WTC11 (cell line): ENCODE results near the gene GNAL.

Experiments
- CREB1 ChIP-seq: sonication (generic); formaldehyde crosslinking; IDR thresholded peaks from 2 replicates; pipeline ENCODE4 v1.8.0; 2023; ENCODE audit warnings: mild to moderate bottlenecking, missing genetic modification reagents
- ELF4 ChIP-seq: sonication (generic); formaldehyde crosslinking; IDR thresholded peaks from 2 replicates; pipeline ENCODE4 v1.8.1; 2022; ENCODE audit warnings: low read depth, mild to moderate bottlenecking, moderate library complexity, missing genetic modification reagents
- ESRRA ChIP-seq: sonication (generic); formaldehyde crosslinking; IDR thresholded peaks from 2 replicates; pipeline ENCODE4 v1.8.1; 2022; ENCODE audit warnings: mild to moderate bottlenecking, missing genetic modification reagents, borderline replicate concordance
- GABPB1 ChIP-seq: sonication (generic); formaldehyde crosslinking; IDR thresholded peaks from 2 replicates; pipeline ENCODE4 v1.8.1; 2023; ENCODE audit warnings: mild to moderate bottlenecking, missing genetic modification reagents
- IRF2 ChIP-seq: sonication (generic); formaldehyde crosslinking; IDR thresholded peaks from 2 replicates; pipeline ENCODE4 v1.8.0; 2022; ENCODE audit warnings: low read depth, missing genetic modification reagents, borderline replicate concordance
- KAT7 ChIP-seq: sonication (generic); formaldehyde crosslinking; IDR thresholded peaks from 2 replicates; pipeline ENCODE4 v1.8.1; 2023; ENCODE audit warnings: missing genetic modification reagents, mild to moderate bottlenecking, borderline replicate concordance
- NFE2L1 ChIP-seq: sonication (generic); formaldehyde crosslinking; IDR thresholded peaks from 2 replicates; pipeline ENCODE4 v1.8.1; 2023; ENCODE audit warnings: missing genetic modification reagents
- TEAD1 ChIP-seq: sonication (generic); formaldehyde crosslinking; IDR thresholded peaks from 2 replicates; pipeline ENCODE4 v1.8.0; 2022; ENCODE audit warnings: mild to moderate bottlenecking, missing genetic modification reagents
- TP53 ChIP-seq: sonication (generic); formaldehyde crosslinking; IDR thresholded peaks from 2 replicates; pipeline ENCODE4 v1.8.1; 2023; ENCODE audit warnings: mild to moderate bottlenecking, missing genetic modification reagents
- TF ChIP-seq, protein P1 (sequence below): fragments of 200-600 bp; IDR thresholded peaks from 2 replicates; pipeline ENCODE4 v1.8.0; 2022; ENCODE audit warnings: antibody characterized with exemption
- TF ChIP-seq, protein P2 (sequence below): sonication (generic); formaldehyde crosslinking; IDR thresholded peaks from 2 replicates; pipeline ENCODE4 v1.8.1; 2023; ENCODE audit warnings: mild to moderate bottlenecking, missing genetic modification reagents, moderate library complexity
- TF ChIP-seq, protein P3 (sequence below): sonication (generic); formaldehyde crosslinking; conservative IDR thresholded peaks from 2 replicates; pipeline ENCODE4 v1.8.1; 2022; ENCODE audit warnings: mild to moderate bottlenecking, missing genetic modification reagents
- TF ChIP-seq, protein P4 (sequence below): fragments of 250-450 bp; sonication (Bioruptor Pico); IDR thresholded peaks from 2 replicates; pipeline ENCODE4 v2.1.2; 2022; ENCODE audit warnings: mild to moderate bottlenecking, moderate library complexity
- TF ChIP-seq, protein P5 (sequence below): sonication (generic); formaldehyde crosslinking; IDR thresholded peaks from 2 replicates; pipeline ENCODE4 v1.8.0; 2022; ENCODE audit warnings: mild to moderate bottlenecking, missing genetic modification reagents

DNA sequence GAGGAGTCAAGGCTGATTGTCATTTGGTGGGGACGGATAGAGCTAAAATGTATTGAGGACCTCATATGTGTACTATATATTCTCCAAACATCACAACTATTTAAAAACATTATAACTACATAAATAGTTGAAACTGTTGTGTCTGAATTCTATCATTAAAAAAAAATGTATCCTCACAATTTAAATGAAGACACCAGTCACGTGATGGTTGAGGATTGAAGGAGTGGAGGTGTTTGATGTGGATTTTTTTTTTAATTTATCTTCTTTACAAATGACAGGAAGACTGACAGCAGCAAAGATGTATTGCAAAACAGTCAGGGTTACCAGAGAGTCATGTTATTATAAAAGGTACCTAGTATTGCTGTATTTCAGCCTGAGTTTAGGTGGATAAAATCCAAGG lies 30.0 kb downstream of the GNAL start:
- TF ChIP-seq ELF4 (CRISPR knock-in tag) (no peak), GABPB1 (no peak), TP53 (CRISPR knock-in tag) (no peak), KAT7 (CRISPR knock-in tag) (no peak), ESRRA (CRISPR knock-in tag) (no peak), NFE2L1 (CRISPR knock-in tag) (no peak), IRF2 (no peak), CREB1 (CRISPR knock-in tag) (no peak), TEAD1 (CRISPR knock-in tag) (no peak)
- TF ChIP-seq, protein P1, sequence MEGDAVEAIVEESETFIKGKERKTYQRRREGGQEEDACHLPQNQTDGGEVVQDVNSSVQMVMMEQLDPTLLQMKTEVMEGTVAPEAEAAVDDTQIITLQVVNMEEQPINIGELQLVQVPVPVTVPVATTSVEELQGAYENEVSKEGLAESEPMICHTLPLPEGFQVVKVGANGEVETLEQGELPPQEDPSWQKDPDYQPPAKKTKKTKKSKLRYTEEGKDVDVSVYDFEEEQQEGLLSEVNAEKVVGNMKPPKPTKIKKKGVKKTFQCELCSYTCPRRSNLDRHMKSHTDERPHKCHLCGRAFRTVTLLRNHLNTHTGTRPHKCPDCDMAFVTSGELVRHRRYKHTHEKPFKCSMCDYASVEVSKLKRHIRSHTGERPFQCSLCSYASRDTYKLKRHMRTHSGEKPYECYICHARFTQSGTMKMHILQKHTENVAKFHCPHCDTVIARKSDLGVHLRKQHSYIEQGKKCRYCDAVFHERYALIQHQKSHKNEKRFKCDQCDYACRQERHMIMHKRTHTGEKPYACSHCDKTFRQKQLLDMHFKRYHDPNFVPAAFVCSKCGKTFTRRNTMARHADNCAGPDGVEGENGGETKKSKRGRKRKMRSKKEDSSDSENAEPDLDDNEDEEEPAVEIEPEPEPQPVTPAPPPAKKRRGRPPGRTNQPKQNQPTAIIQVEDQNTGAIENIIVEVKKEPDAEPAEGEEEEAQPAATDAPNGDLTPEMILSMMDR, result no peak
- TF ChIP-seq, protein P2, sequence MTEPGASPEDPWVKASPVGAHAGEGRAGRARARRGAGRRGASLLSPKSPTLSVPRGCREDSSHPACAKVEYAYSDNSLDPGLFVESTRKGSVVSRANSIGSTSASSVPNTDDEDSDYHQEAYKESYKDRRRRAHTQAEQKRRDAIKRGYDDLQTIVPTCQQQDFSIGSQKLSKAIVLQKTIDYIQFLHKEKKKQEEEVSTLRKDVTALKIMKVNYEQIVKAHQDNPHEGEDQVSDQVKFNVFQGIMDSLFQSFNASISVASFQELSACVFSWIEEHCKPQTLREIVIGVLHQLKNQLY (CRISPR knock-in tag), result no peak
- TF ChIP-seq, protein P3, sequence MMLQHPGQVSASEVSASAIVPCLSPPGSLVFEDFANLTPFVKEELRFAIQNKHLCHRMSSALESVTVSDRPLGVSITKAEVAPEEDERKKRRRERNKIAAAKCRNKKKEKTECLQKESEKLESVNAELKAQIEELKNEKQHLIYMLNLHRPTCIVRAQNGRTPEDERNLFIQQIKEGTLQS, result no peak
- TF ChIP-seq, protein P4, sequence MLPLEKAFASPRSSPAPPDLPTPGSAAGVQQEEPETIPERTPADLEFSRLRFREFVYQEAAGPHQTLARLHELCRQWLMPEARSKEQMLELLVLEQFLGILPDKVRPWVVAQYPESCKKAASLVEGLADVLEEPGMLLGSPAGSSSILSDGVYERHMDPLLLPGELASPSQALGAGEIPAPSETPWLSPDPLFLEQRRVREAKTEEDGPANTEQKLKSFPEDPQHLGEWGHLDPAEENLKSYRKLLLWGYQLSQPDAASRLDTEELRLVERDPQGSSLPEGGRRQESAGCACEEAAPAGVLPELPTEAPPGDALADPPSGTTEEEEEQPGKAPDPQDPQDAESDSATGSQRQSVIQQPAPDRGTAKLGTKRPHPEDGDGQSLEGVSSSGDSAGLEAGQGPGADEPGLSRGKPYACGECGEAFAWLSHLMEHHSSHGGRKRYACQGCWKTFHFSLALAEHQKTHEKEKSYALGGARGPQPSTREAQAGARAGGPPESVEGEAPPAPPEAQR, result no peak
- TF ChIP-seq, protein P5, sequence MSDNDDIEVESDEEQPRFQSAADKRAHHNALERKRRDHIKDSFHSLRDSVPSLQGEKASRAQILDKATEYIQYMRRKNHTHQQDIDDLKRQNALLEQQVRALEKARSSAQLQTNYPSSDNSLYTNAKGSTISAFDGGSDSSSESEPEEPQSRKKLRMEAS (CRISPR knock-in tag), result no peak
